Breast epithelium (tissue), 4 donors: ENCODE results near the gene ATP5F1E. TPM values are rescaled to one million over a fixed set of nuclear protein-coding genes. Genes with fewer than 3 reads are reported as not detected.
A peak's percentile ranks its signal among the peaks of the same experiment; 100 is the strongest.

Experiments used
- DNase-seq, 2 donors: peaks; one replicate each; pipeline ENCODE4 v3.0.0-alpha.2; 2019; ENCODE audit warnings: low spot score in 2 of 2
- H3K27ac ChIP-seq, 2 donors: fragments of 200-600 bp; sonication (generic) in 1 of 2; one replicate each; pipeline ENCODE4 v1.5.1; 2016 to 2019; ENCODE audit warnings: mild to moderate bottlenecking in 1 of 2
- H3K27me3 ChIP-seq, 2 donors: fragments of 200-600 bp; sonication (generic) in 1 of 2; one replicate each; pipeline versions ENCODE4 v1.5.1 to v1.6.0; 2017 to 2019; ENCODE audit warnings: control low read depth in 1 of 2, mild to moderate bottlenecking in 1 of 2
- H3K36me3 ChIP-seq: fragments of 200-600 bp; one replicate; pipeline ENCODE4 v1.5.1; 2019
- H3K4me1 ChIP-seq, 2 donors: fragments of 200-600 bp; sonication (generic); one replicate each; pipeline ENCODE4 v1.5.1; 2016 to 2019; ENCODE audit warnings: control low read depth in 1 of 2
- H3K4me3 ChIP-seq, 3 donors: fragments of 200-600 bp; sonication (generic); 1 replicate in 2 of 3; 2 replicates in 1 of 3; pipeline ENCODE4 v1.5.1; 2016 to 2019; ENCODE audit warnings: mild to moderate bottlenecking in 3 of 3, moderate library complexity in 2 of 3
- H3K9me3 ChIP-seq, 2 donors: fragments of 200-600 bp; sonication (generic) in 1 of 2; one replicate each; pipeline ENCODE4 v1.5.1; 2016 to 2019; ENCODE audit warnings: control low read depth in 1 of 2
- POLR2A ChIP-seq: fragments of 450-650 bp; IDR thresholded peaks from one replicate; pipeline ENCODE4 v1.6.1; 2016; ENCODE audit warnings: antibody characterized with exemption, mild to moderate bottlenecking, moderate library complexity
- POLR2AphosphoS5 ChIP-seq, 3 donors: sonication (generic); formaldehyde crosslinking; IDR thresholded peaks; one replicate each; pipeline ENCODE4 v1.6.1; 2017; ENCODE audit warnings: antibody characterized with exemption in 3 of 3
- intact Hi-C: fragments of 100-400 bp; cut with DNase I; formaldehyde crosslinking; loops from one replicate; pipeline ENCODE4 v1.15.1; 2023; ENCODE audit warnings: low total_unique reads
- total RNA-seq, 3 donors: library from RNA; depleted of rRNA; stranded (reverse); fragments of >200 nt; gene quantifications; one replicate each; pipeline ENCODE4 v1.1.0, GENCODE V29; 2016
- TF ChIP-seq, protein P1 (sequence below), 3 donors: fragments of 450-650 bp; IDR thresholded peaks; one replicate each; pipeline ENCODE4 v1.5.1; 2016 to 2017; ENCODE audit warnings: antibody characterized with exemption in 3 of 3, mild to moderate bottlenecking in 3 of 3, moderate library complexity in 3 of 3

ATP5F1E gene
- total RNA-seq, 3 donors from 2014 or later, result 25.6 to 36.4 (median 31.4) TPM

DNA sequence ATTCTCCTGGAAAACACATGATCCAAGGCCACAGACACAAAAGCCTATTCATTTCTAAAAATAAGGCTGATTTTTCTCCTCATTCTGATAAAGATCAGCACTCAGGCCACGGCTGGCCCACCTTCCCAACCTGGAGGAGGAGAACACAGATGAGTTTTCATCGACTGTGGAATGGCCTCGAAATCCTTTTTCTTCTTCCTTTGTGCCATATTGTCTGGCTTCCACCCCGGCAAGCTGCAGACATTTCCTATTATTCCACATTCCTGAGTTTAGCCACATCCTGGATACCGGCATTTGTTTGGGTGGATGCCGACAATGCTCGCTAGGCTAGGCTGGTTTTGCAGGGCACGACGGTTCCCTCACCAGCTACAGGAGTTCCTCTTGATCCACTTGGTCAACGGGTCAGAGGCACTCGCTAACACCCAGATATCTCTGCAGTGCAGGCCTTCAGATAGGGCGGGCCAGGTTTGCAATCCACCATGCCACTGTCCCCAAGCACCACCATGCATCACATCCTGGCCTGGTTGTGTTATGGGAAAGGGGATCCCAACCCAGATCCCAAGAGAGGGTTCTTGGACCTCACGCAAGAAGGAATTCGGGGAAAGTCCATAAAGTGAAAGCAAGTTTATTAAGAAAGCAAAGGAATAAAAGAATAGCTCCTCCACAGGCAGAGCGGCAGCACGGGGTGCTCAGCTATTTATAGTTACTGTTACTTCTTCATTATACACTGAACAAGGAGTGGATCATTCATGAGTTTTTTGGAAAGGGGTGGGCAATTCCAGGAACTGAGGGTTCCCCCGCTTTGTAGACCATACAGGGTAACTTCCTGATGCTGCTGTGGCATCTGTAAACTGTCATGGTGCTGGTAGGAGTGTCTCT is 20.9 kb downstream of the ATP5F1E start:
- peak overlapping the region; percentile 89 to 93 for H3K27ac ChIP-seq
- peaks cover 8 to 9% of the 10 kb centered on the region in 2 donors for H3K4me1 ChIP-seq
- TF ChIP-seq POLR2AphosphoS5 (IDR thresholded peaks at IDR 0.05), result peak; percentile 26 to 71 (median 35)
- TF ChIP-seq, protein P1, sequence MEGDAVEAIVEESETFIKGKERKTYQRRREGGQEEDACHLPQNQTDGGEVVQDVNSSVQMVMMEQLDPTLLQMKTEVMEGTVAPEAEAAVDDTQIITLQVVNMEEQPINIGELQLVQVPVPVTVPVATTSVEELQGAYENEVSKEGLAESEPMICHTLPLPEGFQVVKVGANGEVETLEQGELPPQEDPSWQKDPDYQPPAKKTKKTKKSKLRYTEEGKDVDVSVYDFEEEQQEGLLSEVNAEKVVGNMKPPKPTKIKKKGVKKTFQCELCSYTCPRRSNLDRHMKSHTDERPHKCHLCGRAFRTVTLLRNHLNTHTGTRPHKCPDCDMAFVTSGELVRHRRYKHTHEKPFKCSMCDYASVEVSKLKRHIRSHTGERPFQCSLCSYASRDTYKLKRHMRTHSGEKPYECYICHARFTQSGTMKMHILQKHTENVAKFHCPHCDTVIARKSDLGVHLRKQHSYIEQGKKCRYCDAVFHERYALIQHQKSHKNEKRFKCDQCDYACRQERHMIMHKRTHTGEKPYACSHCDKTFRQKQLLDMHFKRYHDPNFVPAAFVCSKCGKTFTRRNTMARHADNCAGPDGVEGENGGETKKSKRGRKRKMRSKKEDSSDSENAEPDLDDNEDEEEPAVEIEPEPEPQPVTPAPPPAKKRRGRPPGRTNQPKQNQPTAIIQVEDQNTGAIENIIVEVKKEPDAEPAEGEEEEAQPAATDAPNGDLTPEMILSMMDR (IDR thresholded peaks at IDR 0.05), result no peak
- TF ChIP-seq POLR2A, result no peak
- peak; percentile 79 to 91 for DNase-seq
- intact Hi-C loops, result no loop called here
- no peaks in the 10 kb centered on the region for H3K36me3 ChIP-seq
- peak overlapping the region in 1 of 3 donors; percentile 45 for H3K4me3 ChIP-seq
- H3K9me3 ChIP-seq, result no peaks in the 10 kb centered on the region
- H3K27me3 ChIP-seq, result no peaks in the 10 kb centered on the region

DNA sequence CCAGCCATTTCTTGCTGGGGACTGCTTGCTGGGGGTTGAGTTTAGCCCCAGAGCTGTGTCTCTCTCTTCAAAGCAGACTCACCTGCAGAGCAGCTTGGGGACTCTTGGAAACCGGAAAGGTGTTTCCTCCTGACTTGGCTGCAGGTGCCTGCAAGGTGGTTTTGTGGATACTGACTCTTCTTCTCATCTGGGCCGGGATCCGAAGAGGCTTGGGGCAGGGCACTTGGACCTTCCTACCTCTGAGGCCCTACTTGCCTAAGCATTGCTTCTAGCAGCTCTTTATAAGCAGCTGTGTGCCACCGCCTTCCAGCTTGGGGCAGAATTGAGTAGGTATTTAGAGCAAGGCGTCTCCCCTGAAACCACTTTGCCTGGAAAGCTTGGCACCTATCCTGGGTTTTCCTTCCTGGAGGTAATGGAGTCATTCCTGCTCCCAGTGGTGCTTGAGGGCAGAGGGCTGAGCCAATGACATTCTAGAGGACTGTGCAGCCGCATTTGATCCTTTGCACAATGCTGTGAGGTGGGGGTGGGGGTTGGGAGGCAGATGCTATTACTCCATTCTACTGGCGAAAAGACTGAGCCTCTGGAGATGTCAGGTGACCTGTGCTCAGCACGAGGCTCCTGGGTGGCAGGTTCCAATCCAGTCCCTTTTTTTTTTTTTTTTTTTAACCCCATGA is 21.7 kb downstream of the ATP5F1E start:
- TF ChIP-seq, protein P1 (IDR thresholded peaks at IDR 0.05), result no peak
- TF ChIP-seq POLR2A, result no peak
- TF ChIP-seq POLR2AphosphoS5 (IDR thresholded peaks at IDR 0.05), result peak in 2 of 3 donors; percentile 32 to 33
- Histone ChIP-seq H3K9me3 (no peaks in the 10 kb centered on the region), H3K36me3 (no peaks in the 10 kb centered on the region), H3K4me3 (peak overlapping the region in 1 of 3 donors; percentile 45), H3K4me1 (peaks cover 14 to 16% of the 10 kb centered on the region in 2 donors), H3K27me3 (no peaks in the 10 kb centered on the region), H3K27ac (peak overlapping the region; percentile 89 to 93)
- intact Hi-C loops, result no loop called here
- DNase-seq, result peak in 1 of 2 donors; percentile 76

DNA sequence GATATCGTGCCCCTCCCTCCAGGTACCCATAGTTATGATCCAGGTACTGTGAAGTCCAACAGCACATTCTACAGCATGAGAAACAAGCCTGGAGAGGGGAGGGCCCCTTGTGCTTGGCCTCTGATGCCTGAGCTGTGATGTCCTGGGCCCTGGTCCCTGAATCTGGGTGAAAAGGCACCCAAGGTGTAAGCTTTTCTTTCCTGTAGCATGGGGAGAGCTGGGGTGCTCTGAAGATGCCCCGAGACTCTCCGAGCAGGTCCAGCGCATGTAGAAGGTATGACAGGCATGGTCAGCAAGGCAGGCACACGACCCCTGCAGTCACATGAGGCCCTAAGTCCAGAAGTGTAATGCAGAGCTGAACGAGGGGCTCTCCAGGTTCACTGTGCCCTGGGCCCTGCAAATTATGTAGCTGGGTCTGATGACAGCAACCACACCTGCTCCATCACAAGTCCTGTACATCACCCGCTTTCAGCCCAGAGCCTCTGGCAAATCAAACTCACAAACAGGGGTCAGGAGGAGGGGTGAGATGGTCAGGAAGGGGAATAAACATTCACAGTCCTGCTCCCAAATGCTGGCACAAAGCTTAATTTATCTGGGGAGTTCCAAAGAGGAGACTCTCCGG is 23.3 kb downstream of the ATP5F1E start:
- intact Hi-C loops, result no loop called here
- no peaks in the 10 kb centered on the region for H3K36me3 ChIP-seq
- H3K4me1 ChIP-seq, result peaks cover 19 to 21% of the 10 kb centered on the region in 2 donors
- TF ChIP-seq POLR2AphosphoS5 (IDR thresholded peaks at IDR 0.05) (no peak), POLR2A (no peak)
- TF ChIP-seq, protein P1 (IDR thresholded peaks at IDR 0.05), result no peak
- no peaks in the 10 kb centered on the region for H3K9me3 ChIP-seq
- no peaks in the 10 kb centered on the region for H3K27me3 ChIP-seq
- H3K27ac ChIP-seq, result peak overlapping the region; percentile 93
- no peak overlapping the region for H3K4me3 ChIP-seq
- peak; percentile 15 to 24 for DNase-seq

DNA sequence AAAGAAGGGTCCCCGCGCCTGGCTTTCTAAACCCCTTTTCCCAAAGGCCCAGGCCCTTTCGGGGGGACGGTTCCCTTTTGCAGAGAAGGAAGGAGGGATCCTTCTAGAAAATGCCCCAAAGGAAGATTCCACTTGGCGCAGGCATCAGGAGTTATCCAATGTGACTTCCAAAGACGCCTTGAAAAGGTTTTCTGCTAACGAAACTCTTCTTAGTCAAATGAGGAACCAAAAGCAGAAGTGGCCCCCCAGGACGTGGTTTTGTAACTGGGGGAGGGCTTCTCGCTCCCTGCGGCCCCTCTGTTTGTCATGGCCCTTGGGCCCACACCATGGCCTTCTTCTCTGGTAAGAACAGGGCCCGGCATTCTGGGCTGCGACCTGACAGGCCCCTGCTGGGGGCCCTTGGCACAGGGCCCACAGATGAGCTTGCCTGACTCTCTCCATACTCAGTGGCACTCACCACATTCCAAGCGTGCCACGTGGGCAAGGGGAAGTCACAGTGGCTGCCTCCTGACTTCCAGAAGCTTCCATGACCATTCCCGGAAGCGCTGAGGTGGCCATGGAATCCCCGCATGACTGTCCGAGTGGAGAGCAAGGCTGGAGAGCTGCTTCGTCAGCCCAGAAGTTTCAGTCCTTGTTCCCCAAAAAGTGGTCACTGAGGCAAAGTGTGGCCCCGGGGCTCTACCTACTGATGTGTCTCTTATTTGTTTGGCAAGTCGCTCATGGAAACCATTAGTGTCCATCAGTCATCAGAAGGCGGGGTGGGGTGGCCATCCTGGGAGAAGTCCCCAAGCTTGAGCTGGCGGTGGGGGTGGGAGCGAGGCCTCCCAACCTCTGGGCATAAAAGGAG is 24.2 kb downstream of the ATP5F1E start:
- peak in 1 of 2 donors; percentile 42 for DNase-seq
- Histone ChIP-seq H3K4me3 (peak overlapping the region; percentile 81 to 86 (median 85)), H3K27me3 (no peaks in the 10 kb centered on the region), H3K4me1 (peaks cover 19 to 24% of the 10 kb centered on the region in 2 donors), H3K27ac (peak overlapping the region; percentile 93), H3K36me3 (no peaks in the 10 kb centered on the region), H3K9me3 (no peaks in the 10 kb centered on the region)
- TF ChIP-seq POLR2AphosphoS5 (IDR thresholded peaks at IDR 0.05), result no peak
- TF ChIP-seq, protein P1 (IDR thresholded peaks at IDR 0.05), result no peak
- TF ChIP-seq POLR2A, result no peak
- intact Hi-C loops, result no loop called here
